ENCODE measurements around the gene TJP3. TPM values are rescaled to one million over a fixed set of nuclear protein-coding genes. Genes with fewer than 3 reads are reported as not detected.

The TJP3 gene
- total and polyA plus RNA-seq, 2 experiments from 2014 or later: 18.2 to 23.9 TPM

- Mint-ChIP-seq H3K36me3 (ENCODE audit: low read depth) (peaks cover 24% of the 10 kb centered on the region), H3K27ac (no peak overlapping the region), H3K27me3 (ENCODE audit: insufficient read depth, low read depth, poor library complexity) (peaks cover 8% of the 10 kb centered on the region), H3K4me3 (no peak overlapping the region), H3K4me1 (no peaks in the 10 kb centered on the region; the same call in 2 of the 3 replicates), H3K9me3 (peaks cover 29% of the 10 kb centered on the region)
- H3K9me2 ChIP-seq (ENCODE audit: insufficient read depth): no peaks in the 10 kb centered on the region
- no peaks in the 10 kb centered on the region for H4K20me1 ChIP-seq (replicated peaks; ENCODE audit: insufficient read depth)
- no peak overlapping the region for H3K4me2 ChIP-seq
- no peaks in the 10 kb centered on the region for H3K27me3 ChIP-seq (ENCODE audit: insufficient read depth)
- H3K79me2 ChIP-seq (replicated peaks; ENCODE audit: insufficient read depth): no peaks in the 10 kb centered on the region
- TF ChIP-seq CREB1 (CRISPR knock-in tag; IDR thresholded peaks at IDR 0.05; ENCODE audit: low read depth) (no peak), ZNF331 (CRISPR knock-in tag; IDR thresholded peaks at IDR 0.05; ENCODE audit: low read depth) (no peak), POLR2AphosphoS5 (IDR thresholded peaks at IDR 0.05; ENCODE audit: low read depth) (no peak), NANOG (IDR thresholded peaks at IDR 0.05; ENCODE audit: borderline replicate concordance) (no peak), REST (IDR thresholded peaks at IDR 0.05; ENCODE audit: unreplicated experiment) (no peak), EZH2 (IDR thresholded peaks at IDR 0.05; ENCODE audit: low read depth, unreplicated experiment) (no peak), STAT1 (IDR thresholded peaks at IDR 0.05; ENCODE audit: unreplicated experiment) (no peak), JUNB (IDR thresholded peaks at IDR 0.05; ENCODE audit: unreplicated experiment) (no peak), ZNF462 (CRISPR knock-in tag; IDR thresholded peaks at IDR 0.05) (no peak)
- H3K4me3 ChIP-seq: no peak overlapping the region
- no peaks in the 10 kb centered on the region for H3F3A ChIP-seq (replicated peaks; ENCODE audit: low read depth)
- H3K27ac ChIP-seq (ENCODE audit: low read depth): no peak overlapping the region
- no peaks in the 10 kb centered on the region for H3K4me1 ChIP-seq (ENCODE audit: insufficient read depth)
- ATAC-seq (no peak), DNase-seq (ENCODE audit: low spot score) (no peak)
- H3K36me3 ChIP-seq (ENCODE audit: insufficient read depth): peaks cover 4% of the 10 kb centered on the region; the same call in 1 of the 2 replicates
- H2AFZ ChIP-seq: no peak overlapping the region
Observed at GRCh38 chr19:3778104-3778867, 70.1 kb downstream of the TJP3 start.

Data from GM23338 (cell line).